GM12864 (cell line): ENCODE data around the gene CTDP1.

ENCODE experiments used
- DNase-seq: peaks from one replicate; pipeline ENCODE4 v3.0.0-alpha.2; 2011; ENCODE audit warnings: low read depth
- H3K4me3 ChIP-seq: 2 replicates; pipeline ENCODE4 v1.5.1; 2011; ENCODE audit warnings: mild to moderate bottlenecking, low read depth, low read length, control low read depth
- CTCF ChIP-seq: IDR thresholded peaks from 2 replicates; pipeline ENCODE4 v1.5.1; 2011; ENCODE audit warnings: low read depth, mild to moderate bottlenecking, moderate library complexity, low read length, control low read depth, inconsistent platforms; ENCODE audit errors: missing control alignments

Gene CTDP1

DNA sequence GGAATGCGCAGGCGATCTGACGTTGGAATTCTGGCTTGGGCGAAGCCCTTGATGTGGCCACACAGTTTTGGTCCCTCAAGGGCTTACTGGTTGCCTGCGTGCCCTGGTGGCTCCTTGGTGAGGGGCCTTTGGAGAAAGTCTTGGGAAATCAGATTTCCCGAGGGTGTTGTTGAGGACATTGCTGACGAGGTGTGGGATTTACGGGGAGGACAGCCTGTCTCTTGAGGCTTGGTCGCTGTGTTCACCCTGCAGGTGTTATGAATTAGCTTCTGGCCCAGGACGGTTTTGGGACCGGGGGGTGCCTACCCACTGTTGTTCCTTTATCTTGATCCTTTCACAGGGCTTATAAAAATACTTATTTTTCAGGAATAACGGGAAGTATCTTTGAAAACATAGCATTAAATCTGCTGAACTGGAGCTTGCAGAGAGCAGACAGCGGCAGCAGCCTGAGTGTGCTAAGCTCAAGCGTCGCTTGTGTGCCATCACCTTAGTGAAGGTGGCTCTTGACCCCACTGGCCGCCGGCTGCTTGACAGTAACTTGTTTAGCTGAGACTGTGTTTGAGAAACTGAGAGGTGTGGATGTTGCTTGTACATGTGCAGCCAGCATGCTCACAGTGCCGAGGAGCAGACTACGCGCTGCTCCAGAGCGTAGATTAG is 4.2 kb downstream of the CTDP1 start:
- no peak for DNase-seq
- H3K4me3 ChIP-seq: no peak overlapping the region
- no peak for TF ChIP-seq CTCF

DNA sequence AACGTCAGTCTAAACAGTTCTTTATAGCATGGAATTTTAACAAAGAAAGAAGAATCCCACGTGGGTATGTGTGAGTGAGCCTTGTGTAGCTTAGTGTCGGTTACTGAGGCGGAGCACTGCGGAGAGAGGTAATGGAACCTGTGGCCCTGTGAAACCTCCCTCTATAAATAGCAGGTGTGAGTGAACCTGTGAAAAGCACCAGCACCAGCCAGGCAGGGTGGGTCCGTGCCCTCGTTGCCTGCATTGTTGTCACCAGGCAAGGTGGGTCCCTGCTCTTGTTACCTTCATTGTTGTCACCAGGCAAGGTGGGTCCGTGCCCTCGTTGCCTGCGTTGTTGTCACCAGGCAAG is 4.7 kb downstream of the CTDP1 start:
- no peak for TF ChIP-seq CTCF
- H3K4me3 ChIP-seq: no peak overlapping the region
- DNase-seq: no peak

- no peak overlapping the region for H3K4me3 ChIP-seq
- TF ChIP-seq CTCF: no peak
- no peak for DNase-seq
Measured at GRCh38 chr18:79684787-79685186, 5.2 kb downstream of the CTDP1 start.

DNA sequence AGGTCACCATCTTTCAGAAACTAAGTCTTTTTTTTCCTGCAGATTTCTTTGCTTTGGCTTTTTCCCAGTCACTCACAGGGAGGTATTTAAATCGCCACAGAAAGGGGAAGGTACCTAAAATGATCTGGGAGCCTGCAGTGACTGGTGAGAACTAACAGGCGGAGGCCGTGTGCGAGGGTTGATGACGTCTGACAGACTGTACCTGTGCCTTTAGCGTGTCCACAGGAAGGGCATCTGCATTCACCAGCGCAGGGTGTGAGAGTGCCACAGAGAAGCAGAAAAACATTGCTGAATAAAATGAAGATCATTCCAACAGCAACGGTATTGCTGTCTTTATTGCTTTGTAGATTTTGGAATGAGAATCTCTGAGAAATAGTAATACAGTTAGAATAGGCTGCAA is 5.7 kb downstream of the CTDP1 start:
- DNase-seq: no peak
- no peak for TF ChIP-seq CTCF
- H3K4me3 ChIP-seq: no peak overlapping the region

GRCh38 chr18:79685971-79686370 is 6.4 kb downstream of the CTDP1 start:
- no peak for DNase-seq
- H3K4me3 ChIP-seq: no peak overlapping the region
- TF ChIP-seq CTCF: no peak

GRCh38 chr18:79687806-79688205 is 8.2 kb downstream of the CTDP1 start:
- no peak overlapping the region for H3K4me3 ChIP-seq
- DNase-seq: no peak
- TF ChIP-seq CTCF: no peak

- DNase-seq: no peak
- TF ChIP-seq CTCF: no peak
- no peak overlapping the region for H3K4me3 ChIP-seq
Measured at GRCh38 chr18:79690071-79690470, 10.5 kb downstream of the CTDP1 start.
